22Rv1 (cell line): ENCODE measurements around the gene SHQ1.

Experiments used
- H3K27ac ChIP-seq: fragments of 450-650 bp; 2 replicates; pipeline ENCODE4 v1.5.1; 2017
- ZFX ChIP-seq: fragments of 450-650 bp; IDR thresholded peaks from 2 replicates; pipeline ENCODE4 v1.6.1; 2017; ENCODE audit warnings: antibody characterized with exemption, borderline replicate concordance
- TF ChIP-seq, protein P1 (sequence below): fragments of 450-650 bp; IDR thresholded peaks from 2 replicates; pipeline ENCODE4 v1.5.1; 2017; ENCODE audit warnings: mild to moderate bottlenecking

The SHQ1 gene

GRCh38 chr3:72872183-72872582 is 23.9 kb upstream of the SHQ1 start:
- no peak for TF ChIP-seq ZFX
- TF ChIP-seq, protein P1, sequence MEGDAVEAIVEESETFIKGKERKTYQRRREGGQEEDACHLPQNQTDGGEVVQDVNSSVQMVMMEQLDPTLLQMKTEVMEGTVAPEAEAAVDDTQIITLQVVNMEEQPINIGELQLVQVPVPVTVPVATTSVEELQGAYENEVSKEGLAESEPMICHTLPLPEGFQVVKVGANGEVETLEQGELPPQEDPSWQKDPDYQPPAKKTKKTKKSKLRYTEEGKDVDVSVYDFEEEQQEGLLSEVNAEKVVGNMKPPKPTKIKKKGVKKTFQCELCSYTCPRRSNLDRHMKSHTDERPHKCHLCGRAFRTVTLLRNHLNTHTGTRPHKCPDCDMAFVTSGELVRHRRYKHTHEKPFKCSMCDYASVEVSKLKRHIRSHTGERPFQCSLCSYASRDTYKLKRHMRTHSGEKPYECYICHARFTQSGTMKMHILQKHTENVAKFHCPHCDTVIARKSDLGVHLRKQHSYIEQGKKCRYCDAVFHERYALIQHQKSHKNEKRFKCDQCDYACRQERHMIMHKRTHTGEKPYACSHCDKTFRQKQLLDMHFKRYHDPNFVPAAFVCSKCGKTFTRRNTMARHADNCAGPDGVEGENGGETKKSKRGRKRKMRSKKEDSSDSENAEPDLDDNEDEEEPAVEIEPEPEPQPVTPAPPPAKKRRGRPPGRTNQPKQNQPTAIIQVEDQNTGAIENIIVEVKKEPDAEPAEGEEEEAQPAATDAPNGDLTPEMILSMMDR: no peak
- H3K27ac ChIP-seq: no peak overlapping the region

- no peak for TF ChIP-seq ZFX
- TF ChIP-seq, protein P1: no peak
- H3K27ac ChIP-seq: no peak overlapping the region
Measured at GRCh38 chr3:72862314-72863090, 14.3 kb upstream of the SHQ1 start.

DNA sequence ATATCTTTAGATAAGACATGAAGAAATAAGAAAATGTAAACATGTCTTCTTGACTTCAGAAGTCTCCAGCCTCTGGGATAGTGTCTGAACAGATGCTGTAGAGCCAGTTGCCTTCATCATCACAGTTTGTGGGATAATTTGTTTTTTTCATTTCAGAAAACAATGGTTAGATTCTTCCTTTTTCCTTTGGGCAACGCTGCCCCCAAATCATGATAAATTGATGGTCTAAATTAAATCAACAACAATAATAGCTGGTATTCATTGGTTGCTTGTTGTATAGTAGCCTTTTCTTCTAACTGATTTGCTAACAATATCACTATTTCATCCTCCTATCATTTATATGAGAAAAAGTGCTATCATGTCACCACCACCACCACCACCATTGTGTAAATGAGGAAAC is 12.6 kb upstream of the SHQ1 start:
- H3K27ac ChIP-seq: no peak overlapping the region
- TF ChIP-seq ZFX: no peak
- TF ChIP-seq, protein P1: no peak

DNA sequence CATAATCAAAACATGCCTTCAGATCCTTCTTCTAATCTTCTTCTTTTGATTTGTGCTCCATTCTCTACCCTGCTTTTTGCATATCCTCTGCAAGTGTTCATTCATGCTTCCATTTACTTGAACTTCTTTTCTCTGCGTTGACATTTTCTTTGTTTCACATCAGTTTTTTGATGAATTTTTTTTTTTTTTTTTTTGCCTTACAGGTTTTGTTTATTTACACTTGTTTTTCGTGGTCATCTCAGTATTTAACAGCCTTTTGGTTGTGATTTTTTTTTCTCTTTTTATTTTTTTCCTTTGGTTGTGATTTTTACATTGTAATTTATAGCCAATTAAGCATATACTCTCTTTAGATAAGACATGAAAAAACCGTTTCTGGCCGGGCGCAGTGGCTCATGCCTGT is 11.8 kb upstream of the SHQ1 start:
- H3K27ac ChIP-seq: no peak overlapping the region
- no peak for TF ChIP-seq ZFX
- TF ChIP-seq, protein P1: no peak

- TF ChIP-seq ZFX: no peak
- TF ChIP-seq, protein P1: no peak
- no peak overlapping the region for H3K27ac ChIP-seq
Measured at GRCh38 chr3:72855001-72855400, 6.8 kb upstream of the SHQ1 start.

- H3K27ac ChIP-seq: peak overlapping the region; percentile 56
Measured at GRCh38 chr3:72848703-72849081, 447 bp upstream of the SHQ1 start.

DNA sequence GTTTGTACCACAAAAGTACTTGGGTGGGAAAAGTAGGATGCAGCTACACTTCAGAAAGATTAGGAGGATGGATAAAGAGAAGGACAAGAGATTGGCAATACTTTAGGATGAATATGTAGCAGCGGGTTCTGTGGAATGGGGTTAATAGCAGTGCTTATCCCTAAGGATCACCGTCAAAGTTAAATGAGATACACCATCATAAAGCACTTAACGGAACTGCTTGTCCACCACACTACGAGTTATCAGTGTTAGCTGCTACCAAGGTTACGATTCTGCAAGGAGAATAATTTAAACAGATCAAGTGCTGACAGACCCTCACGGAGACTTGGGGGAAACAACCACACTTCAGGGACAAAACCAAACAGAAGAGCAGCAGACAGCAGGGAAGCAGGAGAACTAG is 963 bp downstream of the SHQ1 start:
- no peak overlapping the region for H3K27ac ChIP-seq
- TF ChIP-seq, protein P1: no peak
- no peak for TF ChIP-seq ZFX

More at GRCh38 chr3:72848703-72849081, 447 bp upstream of the SHQ1 start:
- TF ChIP-seq, protein P1: no peak
- no peak for TF ChIP-seq ZFX
